ENCODE results near the gene DMBT1.

- TF ChIP-seq CTCF (IDR thresholded peaks at IDR 0.05; ENCODE audit: low read depth, low read length) (no peak), MYC (IDR thresholded peaks at IDR 0.05; ENCODE audit: low read depth, low read length) (no peak)
Observed at GRCh38 chr10:122549636-122550035, 10.9 kb upstream of the DMBT1 start.

Data from NB4 (cell line).